Measurements from ENCODE around the gene TRPM4.

Gene TRPM4

GRCh38 chr19:49231804-49232203, 74.2 kb downstream of the TRPM4 start:
- DNase-seq (ENCODE audit: low read depth in 2 of 2) = no peak

- no peak for DNase-seq (ENCODE audit: low read depth in 2 of 2)
These were observed 75.6 kb downstream of the TRPM4 start for GRCh38 chr19:49233163-49233562.

- no peak for DNase-seq (ENCODE audit: low read depth in 2 of 2)
These were observed 84.2 kb downstream of the TRPM4 start for GRCh38 chr19:49241769-49242168.

GRCh38 chr19:49243129-49243528, 85.5 kb downstream of the TRPM4 start:
- DNase-seq (ENCODE audit: low read depth in 2 of 2) = no peak

GRCh38 chr19:49243726-49244125, 86.1 kb downstream of the TRPM4 start:
- no peak for DNase-seq (ENCODE audit: low read depth in 2 of 2)

- no peak for DNase-seq (ENCODE audit: low read depth in 2 of 2)
These were observed 86.7 kb downstream of the TRPM4 start for GRCh38 chr19:49244256-49244655.

- no peak for DNase-seq (ENCODE audit: low read depth in 2 of 2)
These were observed 90.1 kb downstream of the TRPM4 start for GRCh38 chr19:49247676-49248075.

- no peak for DNase-seq (ENCODE audit: low read depth in 2 of 2)
These were observed 92.3 kb downstream of the TRPM4 start for GRCh38 chr19:49249933-49250332.

GRCh38 chr19:49255674-49256073, 98.1 kb downstream of the TRPM4 start:
- no peak for DNase-seq (ENCODE audit: low read depth in 2 of 2)

GRCh38 chr19:49256691-49257090, 99.1 kb downstream of the TRPM4 start:
- no peak for DNase-seq (ENCODE audit: low read depth in 2 of 2)
